HG03565 (cell line): ENCODE data around the gene MBD5.

Experiments
- ATAC-seq: cut with Tn5 transposase; IDR thresholded peaks from one replicate; pipeline ENCODE4 v1.9.1; 2021; ENCODE audit warnings: mild to moderate bottlenecking, moderate library complexity; ENCODE audit not compliant: unreplicated experiment

Gene MBD5

DNA sequence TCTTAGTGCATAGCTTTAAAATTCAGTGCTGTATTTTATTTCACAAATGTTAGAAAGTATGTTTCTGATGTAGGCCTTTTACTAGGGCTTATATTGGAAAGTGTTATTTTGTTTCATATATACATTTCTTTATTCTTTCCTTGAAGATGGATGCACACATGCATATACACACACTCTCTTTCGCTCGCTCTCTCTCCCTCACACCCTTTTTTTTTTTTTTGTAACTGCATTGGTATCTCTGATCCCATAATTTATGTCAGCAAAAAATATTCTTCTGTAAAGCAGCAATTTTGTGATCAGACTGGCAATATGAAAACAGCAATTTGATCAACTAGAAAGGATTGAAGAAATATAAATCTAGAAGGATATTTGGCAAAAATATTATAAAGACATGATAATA lies 2.0 kb downstream of the MBD5 start:
- no peak for ATAC-seq

- peak; percentile 33 for ATAC-seq
These were observed 3.0 kb downstream of the MBD5 start for GRCh38 chr2:148023861-148024260.

DNA sequence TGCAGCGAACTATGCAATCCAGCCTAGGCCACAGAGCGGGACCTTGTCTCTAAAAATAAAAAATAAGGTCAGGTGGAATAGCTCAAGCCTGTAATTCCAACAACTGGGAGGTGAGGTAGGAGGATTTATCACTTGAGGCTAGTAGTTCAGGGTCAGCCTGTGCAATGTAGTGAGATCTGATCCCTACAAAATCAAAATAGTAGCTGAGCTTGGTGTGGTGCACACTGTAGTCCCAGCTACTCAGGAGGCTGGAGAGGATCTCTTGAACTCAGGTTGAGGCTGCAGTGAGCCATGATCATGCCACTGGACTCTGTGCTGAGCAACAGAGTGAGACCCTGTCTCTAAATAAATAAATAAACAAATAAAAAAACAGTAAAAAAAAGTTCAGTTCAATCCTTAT lies 5.7 kb downstream of the MBD5 start:
- ATAC-seq = no peak

GRCh38 chr2:148027822-148028221 lies 6.9 kb downstream of the MBD5 start:
- no peak for ATAC-seq

DNA sequence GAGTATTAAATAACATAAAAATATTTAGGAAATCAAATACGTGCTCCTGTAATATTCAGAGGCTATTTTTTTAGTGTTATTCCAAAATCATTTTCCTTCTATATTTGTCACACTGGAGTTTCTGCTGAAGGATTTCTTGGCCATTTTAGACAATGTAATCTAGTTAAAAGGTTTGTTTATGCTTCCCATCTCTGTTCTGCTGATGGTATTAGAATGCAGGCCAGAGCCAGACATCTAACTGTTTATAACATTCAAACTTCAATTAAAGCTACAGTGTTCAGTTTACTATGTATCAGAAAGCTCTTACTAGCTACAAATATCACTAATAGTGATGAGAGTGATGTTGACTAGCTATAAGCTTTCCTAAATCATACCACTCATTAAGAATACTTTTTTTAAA lies 7.9 kb downstream of the MBD5 start:
- ATAC-seq = no peak

- no peak for ATAC-seq
These were observed 10.3 kb downstream of the MBD5 start for GRCh38 chr2:148031152-148031551.

GRCh38 chr2:148032215-148032614 lies 11.3 kb downstream of the MBD5 start:
- no peak for ATAC-seq

GRCh38 chr2:148039783-148040182 lies 18.9 kb downstream of the MBD5 start:
- ATAC-seq = no peak

DNA sequence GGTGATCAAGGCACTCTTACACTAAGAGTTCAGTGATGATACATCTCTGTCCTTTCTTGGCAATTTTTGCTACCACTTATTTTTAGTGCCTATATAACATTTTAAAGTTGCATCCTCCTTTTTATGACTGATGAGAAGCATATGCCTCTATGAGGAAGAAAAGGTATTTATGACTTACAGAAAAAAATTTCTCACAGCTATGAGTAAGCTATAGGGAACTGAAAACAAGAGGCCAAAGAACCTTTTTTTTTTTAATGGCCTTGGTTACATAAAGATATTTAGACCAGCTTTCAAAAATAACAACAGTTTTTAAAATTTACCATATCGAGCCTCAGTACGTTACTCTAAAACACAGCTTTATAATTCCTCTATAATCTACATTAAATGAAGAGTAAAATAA lies 21.3 kb downstream of the MBD5 start:
- ATAC-seq = peak; percentile 94

DNA sequence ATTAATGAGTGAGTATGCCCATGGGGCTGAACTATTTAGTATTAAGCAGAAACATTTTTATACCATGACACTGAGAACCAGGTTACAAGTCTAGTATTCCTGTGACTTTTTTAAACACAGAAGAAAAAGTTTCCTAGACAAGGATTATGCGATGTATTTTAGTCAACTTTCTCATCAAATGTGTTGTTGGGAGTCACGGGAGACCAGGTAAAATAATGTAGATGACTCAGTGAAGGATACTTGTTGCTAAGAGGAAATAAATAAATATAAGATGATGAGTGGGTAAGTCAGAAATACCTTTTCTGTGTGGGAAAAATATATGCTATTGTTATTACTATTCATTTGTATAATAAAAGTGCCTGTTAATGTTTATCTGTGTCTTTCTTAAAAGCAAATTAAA lies 23.4 kb downstream of the MBD5 start:
- no peak for ATAC-seq

- no peak for ATAC-seq
These were observed 25.9 kb downstream of the MBD5 start for GRCh38 chr2:148046802-148047201.

DNA sequence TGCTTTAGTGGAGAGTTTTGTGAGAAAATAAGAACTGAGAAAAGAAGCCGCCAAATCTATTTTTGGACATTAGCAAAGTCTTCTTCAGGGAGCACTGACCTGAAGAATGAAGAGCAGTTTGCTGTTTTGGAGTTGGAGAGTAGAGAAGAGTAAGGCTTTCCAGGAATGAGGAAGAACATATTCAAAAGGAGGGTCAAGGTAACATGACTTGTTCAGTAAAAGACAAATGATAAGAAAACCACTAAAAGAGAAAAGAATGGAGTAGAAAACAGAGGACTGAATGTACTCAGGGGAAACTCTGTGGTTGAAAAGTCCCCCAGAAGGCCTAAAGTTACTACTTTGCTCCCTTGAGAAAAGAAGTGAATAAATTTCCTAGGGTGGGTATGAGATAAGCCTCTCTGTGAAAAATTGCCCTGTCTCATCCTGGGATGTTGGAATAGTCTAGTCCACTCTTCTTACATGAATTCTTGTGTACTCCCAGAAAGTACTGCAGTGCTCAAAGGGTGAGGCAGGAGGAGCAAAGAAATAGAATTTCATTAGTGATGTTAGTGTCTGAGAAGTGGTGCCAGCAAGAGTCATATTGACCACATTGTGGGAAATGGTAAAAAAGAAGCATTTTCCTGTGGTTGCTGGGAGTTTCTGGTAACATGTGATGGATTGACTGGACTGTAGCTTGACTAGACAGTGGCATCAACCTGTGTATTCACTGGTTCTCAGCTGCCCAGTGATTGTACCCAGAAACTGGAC lies 27.8 kb downstream of the MBD5 start:
- ATAC-seq = peak; percentile 53

DNA sequence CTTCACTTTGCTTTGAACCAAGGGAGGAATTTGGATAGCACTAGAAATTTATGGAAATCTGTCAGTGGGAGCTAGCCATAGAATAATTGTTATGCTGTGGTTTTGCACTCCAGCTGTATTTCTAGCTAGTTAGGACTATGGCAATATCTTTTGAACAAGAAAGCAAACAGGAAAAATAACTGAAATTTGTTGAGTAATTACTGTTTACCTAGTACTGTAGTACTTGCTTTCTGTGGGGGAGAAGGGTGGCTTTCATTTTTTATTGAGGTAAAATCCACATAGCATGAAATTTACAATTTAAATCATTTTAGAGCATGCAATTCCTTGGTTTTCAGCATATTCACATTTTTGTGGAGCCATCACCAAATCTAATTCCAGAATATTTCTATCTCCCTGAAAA lies 28.4 kb downstream of the MBD5 start:
- ATAC-seq = no peak

DNA sequence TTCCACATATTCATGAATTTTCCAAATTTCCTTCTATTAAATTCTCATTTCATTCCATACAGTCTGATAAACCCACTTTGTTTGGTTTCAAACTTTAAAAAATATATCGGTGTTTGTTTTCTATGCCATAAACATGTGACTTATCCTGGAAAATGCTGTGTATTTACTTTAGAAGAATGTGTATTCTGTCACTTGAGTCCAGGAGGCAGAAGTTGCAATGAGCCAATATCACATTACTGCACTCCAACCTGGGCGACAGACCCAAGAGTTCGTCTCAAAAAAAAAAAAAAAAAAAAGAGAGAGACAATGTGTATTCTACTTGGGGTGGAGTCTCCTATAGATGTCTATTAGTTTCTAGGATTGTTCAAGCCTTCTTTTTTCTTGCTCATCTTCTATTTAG lies 31.8 kb downstream of the MBD5 start:
- no peak for ATAC-seq

DNA sequence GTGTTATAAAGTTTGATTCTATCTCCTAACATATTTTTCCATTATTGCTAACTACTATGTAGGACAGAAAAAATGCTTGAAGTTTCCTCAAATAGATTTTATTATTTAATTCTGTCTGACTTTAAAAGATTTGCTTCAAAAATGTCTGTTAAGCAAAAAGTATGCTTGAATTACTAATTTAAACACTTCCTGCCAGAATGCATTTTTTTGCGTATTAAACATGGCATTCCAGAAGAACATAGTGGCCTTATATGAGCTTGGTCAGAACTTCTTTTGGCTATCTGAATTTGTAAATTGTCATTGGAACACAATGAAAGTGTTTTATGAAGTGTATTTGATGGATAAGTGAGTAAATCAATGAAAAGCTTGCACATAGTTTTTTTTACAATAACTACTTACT lies 37.8 kb downstream of the MBD5 start:
- no peak for ATAC-seq

GRCh38 chr2:148063633-148064032 lies 42.7 kb downstream of the MBD5 start:
- ATAC-seq = no peak

DNA sequence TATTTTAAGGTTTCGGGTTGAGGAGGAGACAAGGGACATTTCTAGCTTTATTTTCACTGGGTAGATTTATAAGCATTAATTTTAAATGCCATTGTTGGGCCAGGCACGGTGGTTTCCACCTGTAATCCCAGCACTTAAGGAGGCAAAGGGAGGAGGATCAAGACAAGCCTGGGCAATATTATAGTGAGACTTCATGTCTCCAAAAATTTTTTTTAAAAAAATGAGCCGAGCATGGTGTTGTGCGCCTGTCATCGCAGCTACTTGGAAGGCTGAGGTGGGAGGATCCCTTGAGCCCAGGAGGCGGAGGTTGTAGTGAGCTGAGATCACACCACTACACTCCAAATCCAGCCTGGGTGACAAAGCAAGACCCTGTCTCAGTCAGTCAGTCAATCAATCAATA lies 45.0 kb downstream of the MBD5 start:
- ATAC-seq = no peak

- no peak for ATAC-seq
These were observed 46.9 kb downstream of the MBD5 start for GRCh38 chr2:148067801-148068200.

DNA sequence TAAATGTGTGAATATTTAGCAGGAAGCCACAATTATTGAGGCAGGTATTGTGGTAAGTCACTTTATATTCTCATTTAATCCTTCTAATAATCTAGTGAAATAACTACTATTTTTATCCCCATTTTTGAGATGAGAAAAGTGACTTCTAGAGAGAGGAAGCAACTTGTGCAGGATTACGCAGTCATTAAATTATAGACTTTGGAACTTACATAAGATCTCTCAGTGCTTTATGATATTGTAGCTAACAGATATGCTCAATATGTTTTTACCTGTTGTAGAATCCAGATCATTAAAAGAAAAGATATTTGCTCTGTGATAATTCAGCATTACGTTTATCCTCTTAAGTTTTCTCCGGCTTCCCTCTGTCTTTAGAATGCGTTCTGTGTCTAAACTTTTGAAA lies 50.5 kb downstream of the MBD5 start:
- ATAC-seq = no peak

- ATAC-seq = no peak
These were observed 75.1 kb downstream of the MBD5 start for GRCh38 chr2:148096012-148096411.

DNA sequence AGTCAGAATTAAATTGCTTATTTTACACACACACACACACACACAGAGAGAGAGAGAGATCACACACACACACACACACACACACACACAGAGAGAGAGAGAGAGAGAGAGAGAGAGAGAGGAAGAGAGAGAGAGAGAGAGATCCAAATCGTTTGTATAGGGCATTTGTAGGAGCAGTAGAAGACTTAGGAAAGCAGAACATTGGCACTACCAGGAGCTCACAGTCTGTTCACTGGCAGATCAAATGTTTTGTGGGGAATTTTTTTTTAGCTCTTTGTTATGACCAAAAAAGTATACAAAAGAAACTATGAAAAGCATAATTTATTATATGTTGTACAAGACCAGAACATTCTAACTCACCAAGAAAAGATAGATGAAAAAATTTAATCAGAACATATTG lies 81.8 kb downstream of the MBD5 start:
- ATAC-seq = no peak

DNA sequence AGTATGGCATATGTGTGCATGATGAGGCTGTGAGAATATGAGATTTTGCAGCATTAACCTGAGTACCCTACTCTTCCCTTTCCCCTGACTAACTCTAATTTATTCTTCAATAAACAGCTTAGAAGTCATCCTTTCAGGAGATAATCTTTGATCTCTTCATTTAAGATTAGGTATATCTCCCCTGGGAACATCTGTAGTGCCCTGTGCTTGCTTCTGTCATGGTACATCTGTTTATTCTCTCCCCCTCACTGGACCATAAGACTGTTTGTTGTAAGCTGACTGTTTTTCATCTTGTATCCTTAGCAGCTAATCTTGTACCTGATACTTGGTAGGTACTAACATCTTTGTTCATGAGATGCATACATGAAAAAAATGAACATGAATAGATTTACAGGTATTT lies 83.1 kb downstream of the MBD5 start:
- no peak for ATAC-seq

- no peak for ATAC-seq
These were observed 85.4 kb downstream of the MBD5 start for GRCh38 chr2:148106331-148106730.
